Measurements from ENCODE around the gene NOSTRIN. TPM values are rescaled to one million over a fixed set of nuclear protein-coding genes. Genes with fewer than 3 reads are reported as not detected.

The NOSTRIN gene
- polyA plus RNA-seq, 3 donors = not detected

DNA sequence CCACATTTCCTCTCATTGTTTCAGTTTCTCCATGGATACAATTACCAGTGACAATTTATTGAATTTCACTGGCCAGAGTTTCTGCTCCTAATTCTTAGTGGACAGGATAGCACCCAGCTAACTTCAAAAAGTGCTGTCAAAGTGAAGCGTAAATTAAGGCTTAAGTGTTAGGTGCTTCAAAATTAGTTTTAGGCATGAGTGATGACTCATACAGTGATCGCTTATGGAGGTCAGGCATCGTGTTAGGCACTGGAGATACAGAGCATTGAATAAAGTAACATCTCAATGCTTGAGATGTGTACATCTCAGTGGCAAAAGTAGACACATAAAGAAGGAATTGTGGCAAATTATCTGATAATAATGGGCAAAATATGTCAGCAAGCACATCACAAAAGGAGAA is 40.8 kb downstream of the NOSTRIN start:
- no peak for DNase-seq
- no peaks in the 10 kb centered on the region for H3K36me3 ChIP-seq (replicated peaks in 1 of 2; ENCODE audit: control insufficient read depth in 1 of 2, insufficient read depth in 2 of 2, low read length in 2 of 2)
- H3K9me3 Mint-ChIP-seq = peaks cover 0 to 7% (median 3%) of the 10 kb centered on the region in 7 donors
- no peak overlapping the region for H3K9ac ChIP-seq (ENCODE audit: insufficient read depth, low read length, poor library complexity, severe bottlenecking)
- H3K79me2 ChIP-seq (ENCODE audit: insufficient read depth, low read length) = no peaks in the 10 kb centered on the region
- no peak overlapping the region for H3K4me2 ChIP-seq (replicated peaks; ENCODE audit: extremely low read depth, low read length, poor library complexity, severe bottlenecking)
- TF ChIP-seq, protein P1, sequence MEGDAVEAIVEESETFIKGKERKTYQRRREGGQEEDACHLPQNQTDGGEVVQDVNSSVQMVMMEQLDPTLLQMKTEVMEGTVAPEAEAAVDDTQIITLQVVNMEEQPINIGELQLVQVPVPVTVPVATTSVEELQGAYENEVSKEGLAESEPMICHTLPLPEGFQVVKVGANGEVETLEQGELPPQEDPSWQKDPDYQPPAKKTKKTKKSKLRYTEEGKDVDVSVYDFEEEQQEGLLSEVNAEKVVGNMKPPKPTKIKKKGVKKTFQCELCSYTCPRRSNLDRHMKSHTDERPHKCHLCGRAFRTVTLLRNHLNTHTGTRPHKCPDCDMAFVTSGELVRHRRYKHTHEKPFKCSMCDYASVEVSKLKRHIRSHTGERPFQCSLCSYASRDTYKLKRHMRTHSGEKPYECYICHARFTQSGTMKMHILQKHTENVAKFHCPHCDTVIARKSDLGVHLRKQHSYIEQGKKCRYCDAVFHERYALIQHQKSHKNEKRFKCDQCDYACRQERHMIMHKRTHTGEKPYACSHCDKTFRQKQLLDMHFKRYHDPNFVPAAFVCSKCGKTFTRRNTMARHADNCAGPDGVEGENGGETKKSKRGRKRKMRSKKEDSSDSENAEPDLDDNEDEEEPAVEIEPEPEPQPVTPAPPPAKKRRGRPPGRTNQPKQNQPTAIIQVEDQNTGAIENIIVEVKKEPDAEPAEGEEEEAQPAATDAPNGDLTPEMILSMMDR (IDR thresholded peaks at IDR 0.05) = no peak
- H3K4me3 Mint-ChIP-seq = no peak overlapping the region
- H3K27ac Mint-ChIP-seq = no peak overlapping the region
- no peaks in the 10 kb centered on the region for H4K20me1 ChIP-seq (ENCODE audit: insufficient read depth, low read length)
- H3K4me1 Mint-ChIP-seq = no peaks in the 10 kb centered on the region
- no peaks in the 10 kb centered on the region for H3K4me1 ChIP-seq (ENCODE audit: control insufficient read depth in 1 of 2, insufficient read depth in 2 of 2, low read length in 2 of 2)
- no peak overlapping the region for H3K27ac ChIP-seq (ENCODE audit: low read depth in 1 of 2, low read length in 2 of 2)
- no peaks in the 10 kb centered on the region for H3K27me3 ChIP-seq (ENCODE audit: control insufficient read depth in 2 of 2, insufficient read depth in 2 of 2, low read length in 2 of 2)
- no peaks in the 10 kb centered on the region for H3K9me3 ChIP-seq (replicated peaks in 1 of 2; ENCODE audit: control insufficient read depth in 1 of 2, insufficient read depth in 1 of 2, low read length in 2 of 2)
- no peak overlapping the region for H2AFZ ChIP-seq (ENCODE audit: insufficient read depth, low read depth, low read length, poor library complexity, severe bottlenecking)
- intact Hi-C loops (cut with micrococcal nuclease) = no loop called here
- 100% methylated on average over 3 of the region's 3 CpGs for WGBS (ENCODE audit: insufficient coverage)
- H3K4me3 ChIP-seq (replicated peaks in 1 of 3; ENCODE audit: low read depth in 2 of 3, low read length in 3 of 3) = no peak overlapping the region
- peaks cover 1 to 6% (median 4%) of the 10 kb centered on the region in 3 donors for H3K27me3 Mint-ChIP-seq (ENCODE audit: low read depth in 3 of 3)
- H3K36me3 Mint-ChIP-seq = no peaks in the 10 kb centered on the region

DNA sequence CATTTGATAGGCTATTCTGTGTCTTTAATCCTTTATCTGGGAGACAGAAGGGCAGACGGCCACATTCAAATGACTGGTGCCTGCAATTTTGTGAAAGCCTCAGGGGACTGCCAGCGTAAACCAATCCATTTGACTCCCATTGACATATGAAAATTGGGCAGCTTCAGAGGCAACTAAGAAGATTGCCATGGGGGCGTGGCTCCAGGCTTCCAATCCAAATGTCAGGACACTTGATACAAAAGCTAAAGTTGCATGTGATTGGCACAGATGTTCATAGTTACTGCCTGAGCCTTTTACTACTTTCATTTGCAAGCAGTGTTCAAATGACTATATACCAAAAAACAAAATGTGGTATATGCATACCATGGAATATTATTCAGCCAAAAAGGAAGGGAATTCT is 45.8 kb downstream of the NOSTRIN start:
- Mint-ChIP-seq H3K27ac (no peak overlapping the region), H3K4me1 (no peaks in the 10 kb centered on the region), H3K27me3 (ENCODE audit: low read depth in 3 of 3) (peaks cover 4 to 6% (median 4%) of the 10 kb centered on the region in 3 donors), H3K4me3 (no peak overlapping the region), H3K9me3 (no peaks in the 10 kb centered on the region), H3K36me3 (peaks cover 10 to 14% of the 10 kb centered on the region in 2 donors)
- Histone ChIP-seq H2AFZ (ENCODE audit: insufficient read depth, low read depth, low read length, poor library complexity, severe bottlenecking) (no peak overlapping the region), H3K4me2 (replicated peaks; ENCODE audit: extremely low read depth, low read length, poor library complexity, severe bottlenecking) (no peak overlapping the region), H3K27ac (ENCODE audit: low read depth in 1 of 2, low read length in 2 of 2) (no peak overlapping the region), H3K9ac (ENCODE audit: insufficient read depth, low read length, poor library complexity, severe bottlenecking) (no peak overlapping the region), H3K79me2 (ENCODE audit: insufficient read depth, low read length) (no peaks in the 10 kb centered on the region), H3K4me1 (ENCODE audit: control insufficient read depth in 1 of 2, insufficient read depth in 2 of 2, low read length in 2 of 2) (no peaks in the 10 kb centered on the region), H3K36me3 (replicated peaks in 1 of 2; ENCODE audit: control insufficient read depth in 1 of 2, insufficient read depth in 2 of 2, low read length in 2 of 2) (peaks cover 4 to 6% of the 10 kb centered on the region in 2 donors), H4K20me1 (ENCODE audit: insufficient read depth, low read length) (no peaks in the 10 kb centered on the region), H3K4me3 (replicated peaks in 1 of 3; ENCODE audit: low read depth in 2 of 3, low read length in 3 of 3) (no peak overlapping the region), H3K27me3 (ENCODE audit: control insufficient read depth in 2 of 2, insufficient read depth in 2 of 2, low read length in 2 of 2) (no peaks in the 10 kb centered on the region), H3K9me3 (replicated peaks in 1 of 2; ENCODE audit: control insufficient read depth in 1 of 2, insufficient read depth in 1 of 2, low read length in 2 of 2) (no peaks in the 10 kb centered on the region)
- WGBS (ENCODE audit: insufficient coverage) = 92% methylated on average over 2 of the region's 3 CpGs
- no peak for DNase-seq
- TF ChIP-seq, protein P1 (IDR thresholded peaks at IDR 0.05) = no peak
- intact Hi-C loops (cut with micrococcal nuclease) = no loop called here
